HEK293T (cell line): ENCODE results near the gene MPPED1.

Experiments used
- ARNT ChIP-seq: fragments of 450-650 bp; IDR thresholded peaks from 2 replicates; pipeline ENCODE4 v1.6.1; 2017; ENCODE audit warnings: mild to moderate bottlenecking
- BHLHE40 ChIP-seq: fragments of 450-650 bp; IDR thresholded peaks from 2 replicates; pipeline ENCODE4 v1.6.1; 2016; ENCODE audit warnings: mild to moderate bottlenecking, moderate library complexity, borderline replicate concordance
- CTBP1 ChIP-seq: fragments of 450-650 bp; IDR thresholded peaks from 2 replicates; pipeline ENCODE4 v1.6.1; 2016; ENCODE audit warnings: borderline replicate concordance
- ELF4 ChIP-seq: fragments of 450-650 bp; IDR thresholded peaks from 2 replicates; pipeline ENCODE4 v1.6.1; 2017; ENCODE audit warnings: antibody characterized with exemption
- FOXA1 ChIP-seq: fragments of 450-650 bp; IDR thresholded peaks from 2 replicates; pipeline ENCODE4 v1.6.1; 2016; ENCODE audit warnings: mild to moderate bottlenecking
- FOXM1 ChIP-seq: fragments of 450-650 bp; IDR thresholded peaks from 2 replicates; pipeline ENCODE4 v1.6.1; 2017; ENCODE audit warnings: mild to moderate bottlenecking, borderline replicate concordance
- HDGF ChIP-seq: fragments of 450-650 bp; IDR thresholded peaks from 2 replicates; pipeline ENCODE4 v1.6.1; 2017; ENCODE audit warnings: antibody characterized with exemption, borderline replicate concordance
- L3MBTL2 ChIP-seq: fragments of 450-650 bp; conservative IDR thresholded peaks from 2 replicates; pipeline ENCODE4 v1.6.1; 2016; ENCODE audit warnings: mild to moderate bottlenecking
- SP1 ChIP-seq: fragments of 450-650 bp; IDR thresholded peaks from 2 replicates; pipeline ENCODE4 v1.6.1; 2017
- SUZ12 ChIP-seq: fragments of 450-650 bp; IDR thresholded peaks from 2 replicates; pipeline ENCODE4 v1.6.1; 2016; ENCODE audit warnings: mild to moderate bottlenecking
- TARDBP ChIP-seq: fragments of 450-650 bp; IDR thresholded peaks from 2 replicates; pipeline ENCODE4 v1.6.1; 2016
- TF ChIP-seq, protein P1 (sequence below): fragments of 450-650 bp; IDR thresholded peaks from 2 replicates; pipeline ENCODE4 v1.6.1; 2016

DNA sequence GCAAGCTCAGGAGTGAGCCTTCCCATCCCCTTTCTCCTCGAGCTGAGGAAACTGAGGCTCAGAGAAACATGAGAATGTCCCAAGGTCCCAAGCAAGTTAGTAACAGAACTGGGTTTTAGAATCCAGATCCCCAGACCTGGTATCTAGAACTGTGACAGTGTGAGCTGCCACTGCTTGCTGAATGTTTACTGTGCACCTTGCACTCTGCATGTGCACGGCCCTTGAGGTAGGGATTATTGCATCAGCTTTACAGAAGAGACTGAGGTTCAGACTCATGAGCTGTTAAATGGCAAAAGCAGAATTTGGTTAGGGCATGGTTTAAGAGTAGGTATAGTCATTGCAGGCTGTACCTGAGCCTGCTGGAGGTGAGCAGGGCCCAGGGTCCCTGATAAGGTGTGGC, 3.8 kb upstream of the MPPED1 start:
- TF ChIP-seq HDGF, result no peak
- no peak for TF ChIP-seq FOXA1
- no peak for TF ChIP-seq ELF4
- TF ChIP-seq, protein P1, sequence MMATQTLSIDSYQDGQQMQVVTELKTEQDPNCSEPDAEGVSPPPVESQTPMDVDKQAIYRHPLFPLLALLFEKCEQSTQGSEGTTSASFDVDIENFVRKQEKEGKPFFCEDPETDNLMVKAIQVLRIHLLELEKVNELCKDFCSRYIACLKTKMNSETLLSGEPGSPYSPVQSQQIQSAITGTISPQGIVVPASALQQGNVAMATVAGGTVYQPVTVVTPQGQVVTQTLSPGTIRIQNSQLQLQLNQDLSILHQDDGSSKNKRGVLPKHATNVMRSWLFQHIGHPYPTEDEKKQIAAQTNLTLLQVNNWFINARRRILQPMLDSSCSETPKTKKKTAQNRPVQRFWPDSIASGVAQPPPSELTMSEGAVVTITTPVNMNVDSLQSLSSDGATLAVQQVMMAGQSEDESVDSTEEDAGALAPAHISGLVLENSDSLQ, result no peak
- TF ChIP-seq TARDBP, result no peak
- TF ChIP-seq BHLHE40, result no peak
- TF ChIP-seq ARNT, result no peak
- no peak for TF ChIP-seq SP1
- TF ChIP-seq SUZ12, result no peak
- no peak for TF ChIP-seq CTBP1
- TF ChIP-seq FOXM1, result no peak
- TF ChIP-seq L3MBTL2, result no peak
